HCT116 (cell line): ENCODE data around the gene GNB5. TPM values are rescaled to one million over a fixed set of nuclear protein-coding genes. Genes with fewer than 3 reads are reported as not detected.

Experiments used
- ATAC-seq: fragments of 200-7000 bp; cut with Tn5 transposase; 2 replicates; pipeline ENCODE4 v1.9.1; 2020; ENCODE audit warnings: mild to moderate bottlenecking, moderate library complexity
- BruUV-seq: library from RNA; stranded (reverse); fragments of 400-500 nt; replicated peaks from 2 replicates; lab custom pipeline; 2021; lab: Mats Ljungman, UMichigan
- CTCF ChIA-PET: fragments of 300-600 bp; sonication (Branson Sonifier 250); formaldehyde crosslinking; loops from one replicate; lab custom pipeline; 2021; ENCODE audit warnings: antibody characterized with exemption; lab: Charles Lee
- POLR2A ChIA-PET: fragments of 300-600, 350-600 bp; sonication (Branson Sonifier 250); formaldehyde crosslinking; loops from one replicate; lab custom pipeline; 2021; ENCODE audit warnings: antibody characterized with exemption; lab: Charles Lee
- RAD21 ChIA-PET, 2 experiments: fragments of 300-600 bp; sonication (Branson Sonifier 250); formaldehyde crosslinking; loops; one replicate each; lab custom pipeline; 2023; ENCODE audit warnings: low total read pairs in 2 of 2; ENCODE audit not compliant: uncharacterized antibody in 2 of 2, unreplicated experiment in 2 of 2, low non-redundant PET in 1 of 2; lab: Charles Lee
- DNase-seq: peaks from one replicate; pipeline ENCODE4 v3.0.0-alpha.2; 2010; ENCODE audit warnings: low read depth, low spot score
- H2AFZ ChIP-seq: fragments of 200-600 bp; shearing (Covaris generic), sonication (generic); 2 replicates; pipeline ENCODE4 v1.6.1; 2017; ENCODE audit warnings: low read depth, mixed run types, mixed read lengths, antibody characterized with exemption, low read length; ENCODE audit not compliant: poor library complexity, severe bottlenecking
- H3K27ac ChIP-seq: 2 replicates; pipeline ENCODE4 v1.5.1; 2012; ENCODE audit warnings: low read depth, low read length
- H3K27me3 ChIP-seq: fragments of 200-600 bp; sonication (generic); 2 replicates; pipeline ENCODE4 v1.6.1; 2016; ENCODE audit warnings: mixed run types, low read length, mixed read lengths; ENCODE audit not compliant: insufficient read depth
- H3K36me3 ChIP-seq, 2 experiments: fragments of 200-500 bp in 1 of 2; fragments of 200-600 bp in 1 of 2; sonication (Bioruptor generic) in 1 of 2; sonication (generic) in 1 of 2; 2 replicates each; pipeline versions ENCODE4 v1.5.1 to v1.6.1; 2014 to 2016; ENCODE audit warnings: low read length in 2 of 2, inconsistent platforms in 1 of 2, mixed read lengths in 1 of 2, mixed run types in 1 of 2; ENCODE audit not compliant: insufficient read depth in 2 of 2, control insufficient read depth in 1 of 2
- H3K4me1 ChIP-seq, 2 experiments: fragments of 200-600 bp in 1 of 2; sonication (generic) in 1 of 2; 2 replicates each; pipeline versions ENCODE4 v1.5.1 to v1.6.1; 2012 to 2017; ENCODE audit warnings: low read length in 2 of 2, inconsistent platforms in 1 of 2, mild to moderate bottlenecking in 1 of 2, mixed read lengths in 1 of 2, mixed run types in 1 of 2, moderate library complexity in 1 of 2; ENCODE audit not compliant: insufficient read depth in 2 of 2, control insufficient read depth in 1 of 2
- H3K4me2 ChIP-seq: fragments of 200-600 bp; sonication (generic); 2 replicates; pipeline ENCODE4 v1.6.1; 2017; ENCODE audit warnings: mixed run types, low read length, mixed read lengths
- H3K4me3 ChIP-seq, 2 experiments: fragments of 200-600 bp in 1 of 2; sonication (generic) in 1 of 2; replicated peaks in 1 of 2; 2 replicates each; pipeline ENCODE4 v1.5.1; 2011 to 2016; ENCODE audit warnings: low read length in 2 of 2, control low read depth in 1 of 2, low read depth in 1 of 2, mild to moderate bottlenecking in 1 of 2, mixed read lengths in 1 of 2, mixed run types in 1 of 2
- H3K79me2 ChIP-seq: fragments of 200-600 bp; sonication (generic); 2 replicates; pipeline ENCODE4 v1.6.1; 2017; ENCODE audit warnings: mild to moderate bottlenecking, mixed run types, low read length, moderate library complexity, mixed read lengths; ENCODE audit not compliant: insufficient read depth
- H3K9ac ChIP-seq: fragments of 200-600 bp; sonication (generic); 2 replicates; pipeline ENCODE4 v1.6.1; 2016; ENCODE audit warnings: low read length, mixed read lengths
- H3K9me2 ChIP-seq: fragments of 200-600 bp; sonication (generic), shearing (Covaris generic); 2 replicates; pipeline ENCODE4 v1.6.1; 2017; ENCODE audit warnings: mixed run types, mild to moderate bottlenecking, moderate library complexity; ENCODE audit not compliant: insufficient read depth
- H3K9me3 ChIP-seq, 2 experiments: fragments of 200-500 bp in 1 of 2; fragments of 200-600 bp in 1 of 2; sonication (Bioruptor generic) in 1 of 2; sonication (generic) in 1 of 2; 2 replicates each; pipeline ENCODE4 v1.6.1; 2014 to 2017; ENCODE audit warnings: low read length in 2 of 2, mixed read lengths in 2 of 2, inconsistent platforms in 1 of 2, low read depth in 1 of 2, mild to moderate bottlenecking in 1 of 2, mixed run types in 1 of 2, moderate library complexity in 1 of 2; ENCODE audit not compliant: control insufficient read depth in 1 of 2, insufficient read depth in 1 of 2
- H4K20me1 ChIP-seq: fragments of 200-600 bp; sonication (generic), shearing (Covaris generic); 2 replicates; pipeline ENCODE4 v1.6.1; 2017; ENCODE audit warnings: mixed run types, mild to moderate bottlenecking, moderate library complexity; ENCODE audit not compliant: insufficient read depth
- CEBPB ChIP-seq: IDR thresholded peaks from 2 replicates; pipeline ENCODE4 v1.6.1; 2012; ENCODE audit warnings: low read depth
- ELF1 ChIP-seq: IDR thresholded peaks from 2 replicates; pipeline ENCODE4 v1.6.1; 2012; ENCODE audit warnings: low read depth, borderline replicate concordance
- EZH2phosphoT487 ChIP-seq: fragments of 200-600 bp; IDR thresholded peaks from 2 replicates; pipeline ENCODE4 v1.6.1; 2018; ENCODE audit warnings: antibody characterized with exemption, borderline replicate concordance
- MAX ChIP-seq: IDR thresholded peaks from 2 replicates; pipeline ENCODE4 v1.6.1; 2012
- POLR2A ChIP-seq: IDR thresholded peaks from 2 replicates; pipeline ENCODE4 v1.7.0; 2011; ENCODE audit warnings: borderline replicate concordance; ENCODE audit not compliant: insufficient read depth, insufficient read length; ENCODE audit errors: extremely low read depth
- SRF ChIP-seq: IDR thresholded peaks from 2 replicates; pipeline ENCODE4 v1.6.1; 2012; ENCODE audit warnings: low read depth
- ZBTB33 ChIP-seq: IDR thresholded peaks from 2 replicates; pipeline ENCODE4 v1.6.1; 2011; ENCODE audit warnings: mild to moderate bottlenecking, low read length, moderate library complexity; ENCODE audit not compliant: insufficient replicate concordance; ENCODE audit errors: extremely low read depth
- ZFX ChIP-seq: fragments of 450-650 bp; IDR thresholded peaks from 2 replicates; pipeline ENCODE4 v1.6.1; 2017
- ZNF274 ChIP-seq: fragments of 200-500 bp; sonication (Bioruptor generic); IDR thresholded peaks from 2 replicates; pipeline ENCODE4 v1.6.1; 2014; ENCODE audit warnings: mild to moderate bottlenecking, low read depth, low read length, inconsistent platforms
- intact Hi-C: fragments of 100-400 bp; cut with micrococcal nuclease; formaldehyde crosslinking; loops from 2 replicates; pipeline ENCODE4 v1.10.0; 2022
- total RNA-seq: library from RNA; stranded (reverse); gene quantifications from one replicate; pipeline ENCODE4 v1.2.1, GENCODE V29; 2021; ENCODE audit not compliant: unreplicated experiment

The GNB5 gene
- total RNA-seq, 1 experiment from 2014 or later = 27.6 TPM

- no TSS peak for BruUV-seq
- no peak overlapping the region for H3K4me2 ChIP-seq
- intact Hi-C loops = no loop called here
- CTCF ChIA-PET = no interaction called here
- no peaks in the 10 kb centered on the region for H3K9me2 ChIP-seq
- POLR2A ChIA-PET = no interaction called here
- no peaks in the 10 kb centered on the region for H3K36me3 ChIP-seq
- RAD21 ChIA-PET = no interaction called here
- TF ChIP-seq POLR2A = no peak
- no peak for TF ChIP-seq ELF1
- no peak for TF ChIP-seq ZFX
- TF ChIP-seq SRF = no peak
- H3K4me3 ChIP-seq = no peak overlapping the region
- no peaks in the 10 kb centered on the region for H3K79me2 ChIP-seq
- no peaks in the 10 kb centered on the region for H3K27me3 ChIP-seq
- H3K27ac ChIP-seq = no peak overlapping the region
- DNase-seq (no peak), ATAC-seq (no peak)
- H2AFZ ChIP-seq = no peak overlapping the region
- H3K9me3 ChIP-seq = no peaks in the 10 kb centered on the region
- H3K9ac ChIP-seq = no peak overlapping the region
- no peaks in the 10 kb centered on the region for H4K20me1 ChIP-seq
- peaks cover 8 to 15% of the 10 kb centered on the region in 2 experiments for H3K4me1 ChIP-seq
These were observed 88.7 kb downstream of the GNB5 start for GRCh38 chr15:52102463-52102862.

GRCh38 chr15:52101542-52102323 is 89.5 kb downstream of the GNB5 start:
- Histone ChIP-seq H3K9me3 (no peaks in the 10 kb centered on the region), H3K27ac (no peak overlapping the region), H3K79me2 (no peaks in the 10 kb centered on the region), H3K4me1 (peaks cover 8 to 15% of the 10 kb centered on the region in 2 experiments), H3K36me3 (no peaks in the 10 kb centered on the region), H3K9ac (no peak overlapping the region), H3K4me3 (no peak overlapping the region), H3K27me3 (no peaks in the 10 kb centered on the region), H3K4me2 (no peak overlapping the region), H4K20me1 (no peaks in the 10 kb centered on the region), H3K9me2 (no peaks in the 10 kb centered on the region), H2AFZ (no peak overlapping the region)
- intact Hi-C loops = no loop called here
- TF ChIP-seq EZH2phosphoT487 = no peak
- TF ChIP-seq ZBTB33 = no peak
- TF ChIP-seq ZNF274 = no peak
- no peak for TF ChIP-seq MAX
- no peak for TF ChIP-seq CEBPB
- CTCF ChIA-PET = no interaction called here
- BruUV-seq = no TSS peak
- POLR2A ChIA-PET = no interaction called here
- no peak for DNase-seq
- RAD21 ChIA-PET = no interaction called here
- no peak for ATAC-seq
